Vagina (tissue), 2 donors: ENCODE measurements around the gene FBXW9. TPM values are rescaled to one million over a fixed set of nuclear protein-coding genes. Genes with fewer than 3 reads are reported as not detected.

Experiments
- DNase-seq, 2 donors: peaks; one replicate each; pipeline ENCODE4 v3.0.0-alpha.2; 2017; ENCODE audit errors: extremely low spot score in 2 of 2
- H3K27ac ChIP-seq: fragments of 200-600 bp; sonication (generic); one replicate; pipeline ENCODE4 v1.5.1; 2019
- H3K27me3 ChIP-seq: fragments of 200-600 bp; sonication (generic); one replicate; pipeline ENCODE4 v1.5.1; 2019
- H3K36me3 ChIP-seq, 2 donors: fragments of 200-600 bp; sonication (generic); one replicate each; pipeline ENCODE4 v1.5.1; 2017 to 2019
- H3K4me1 ChIP-seq: fragments of 200-600 bp; sonication (generic); one replicate; pipeline ENCODE4 v1.5.1; 2019
- H3K4me3 ChIP-seq, 2 donors: fragments of 200-600 bp; sonication (generic); 1 replicate in 1 of 2; 2 replicates in 1 of 2; pipeline ENCODE4 v1.5.1; 2016 to 2019
- H3K9me3 ChIP-seq: fragments of 200-600 bp; sonication (generic); one replicate; pipeline ENCODE4 v1.5.1; 2019
- POLR2A ChIP-seq, 2 donors: fragments of 450-650 bp; IDR thresholded peaks; one replicate each; pipeline ENCODE4 v1.6.1; 2017; ENCODE audit warnings: antibody characterized with exemption in 2 of 2, mild to moderate bottlenecking in 2 of 2, moderate library complexity in 2 of 2
- POLR2AphosphoS5 ChIP-seq, 2 donors: sonication (generic); formaldehyde crosslinking; IDR thresholded peaks; one replicate each; pipeline ENCODE4 v1.9.0; 2017; ENCODE audit warnings: antibody characterized with exemption in 2 of 2, mild to moderate bottlenecking in 2 of 2, low read depth in 1 of 2; ENCODE audit not compliant: insufficient read depth in 1 of 2
- intact Hi-C: fragments of 100-400 bp; cut with DNase I; formaldehyde crosslinking; loops from one replicate; pipeline ENCODE4 v1.15.1; 2023
- small RNA-seq: library from RNA; depleted of rRNA; stranded (forward); fragments of <200 nt; gene quantifications from one replicate; pipeline ENCODE3, GENCODE V24; 2016
- total RNA-seq: library from RNA; depleted of rRNA; stranded (reverse); fragments of >200 nt; gene quantifications from one replicate; pipeline ENCODE4 v1.2.3, GENCODE V29; 2016
- TF ChIP-seq, protein P1 (sequence below), 3 experiments: fragments of 450-650 bp in 2 of 3; fragments of 200-600 bp in 1 of 3; sonication (generic) in 1 of 3; IDR thresholded peaks; one replicate each; pipeline ENCODE4 v1.5.1; 2017 to 2019; ENCODE audit warnings: antibody characterized with exemption in 3 of 3, mild to moderate bottlenecking in 2 of 3, moderate library complexity in 2 of 3

FBXW9 gene
- total RNA-seq, 1 donor from 2014 or later, result 5.6 TPM

DNA sequence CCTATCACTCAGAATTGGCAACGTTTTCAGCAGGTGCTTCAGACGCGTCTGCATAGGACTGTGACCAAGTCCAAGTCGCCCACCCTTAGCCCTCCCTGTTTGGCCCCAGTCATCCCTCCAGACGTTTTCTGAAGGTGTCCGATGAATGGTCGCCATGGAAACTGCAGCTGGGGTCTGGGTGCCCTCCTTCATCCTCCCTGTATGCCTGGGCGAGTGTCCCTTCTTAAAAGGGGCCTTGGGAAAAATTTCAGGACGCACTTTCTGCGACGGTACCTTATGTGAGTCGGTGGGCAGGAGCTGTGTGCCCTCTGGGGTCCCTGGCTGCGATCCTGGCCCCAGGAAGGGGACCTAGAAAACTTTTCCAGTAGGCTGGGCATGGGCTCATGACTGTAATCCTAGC is 55.0 kb downstream of the FBXW9 start:
- Histone ChIP-seq H3K4me1 (peaks cover 12% of the 10 kb centered on the region), H3K9me3 (no peaks in the 10 kb centered on the region)

DNA sequence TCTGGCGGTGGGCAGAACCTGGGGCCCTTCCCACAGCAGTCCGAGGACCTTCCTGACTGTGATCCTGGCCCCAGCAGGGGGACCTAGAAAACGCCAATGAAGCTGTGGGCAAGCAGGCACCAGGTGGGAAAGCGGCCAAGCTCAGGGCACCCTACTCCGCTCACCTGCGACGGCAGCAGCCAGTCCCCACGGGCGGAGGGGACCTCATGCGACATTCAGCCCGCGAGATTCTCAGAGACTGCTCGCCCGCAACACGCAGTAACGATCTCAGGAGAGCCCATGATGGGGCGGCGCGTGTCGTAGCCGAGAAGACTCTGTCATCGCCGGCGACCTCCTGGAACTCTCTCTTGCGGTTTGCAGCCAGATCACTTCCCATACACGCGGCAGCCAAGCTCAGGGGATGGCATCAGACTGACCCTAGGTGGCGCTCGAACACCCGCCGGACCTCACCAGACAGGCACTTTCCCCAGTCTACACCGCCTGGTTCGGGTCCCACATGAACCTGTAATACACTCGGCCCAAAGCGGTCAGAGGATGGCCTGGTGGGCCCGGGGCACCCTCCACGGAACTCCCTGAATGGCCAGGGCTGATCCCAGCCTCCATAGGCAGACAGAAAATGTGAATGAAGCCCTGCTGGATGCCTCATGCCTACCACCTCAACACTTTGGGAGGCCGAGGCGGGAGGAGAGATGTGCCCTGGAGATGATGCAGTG is 56.4 kb downstream of the FBXW9 start:
- Histone ChIP-seq H3K27me3 (no peaks in the 10 kb centered on the region), H3K4me3 (peak overlapping the region; percentile 17 to 28), H3K27ac (no peak overlapping the region), H3K4me1 (peaks cover 12% of the 10 kb centered on the region), H3K36me3 (no peaks in the 10 kb centered on the region), H3K9me3 (no peaks in the 10 kb centered on the region)
- TF ChIP-seq, protein P1, sequence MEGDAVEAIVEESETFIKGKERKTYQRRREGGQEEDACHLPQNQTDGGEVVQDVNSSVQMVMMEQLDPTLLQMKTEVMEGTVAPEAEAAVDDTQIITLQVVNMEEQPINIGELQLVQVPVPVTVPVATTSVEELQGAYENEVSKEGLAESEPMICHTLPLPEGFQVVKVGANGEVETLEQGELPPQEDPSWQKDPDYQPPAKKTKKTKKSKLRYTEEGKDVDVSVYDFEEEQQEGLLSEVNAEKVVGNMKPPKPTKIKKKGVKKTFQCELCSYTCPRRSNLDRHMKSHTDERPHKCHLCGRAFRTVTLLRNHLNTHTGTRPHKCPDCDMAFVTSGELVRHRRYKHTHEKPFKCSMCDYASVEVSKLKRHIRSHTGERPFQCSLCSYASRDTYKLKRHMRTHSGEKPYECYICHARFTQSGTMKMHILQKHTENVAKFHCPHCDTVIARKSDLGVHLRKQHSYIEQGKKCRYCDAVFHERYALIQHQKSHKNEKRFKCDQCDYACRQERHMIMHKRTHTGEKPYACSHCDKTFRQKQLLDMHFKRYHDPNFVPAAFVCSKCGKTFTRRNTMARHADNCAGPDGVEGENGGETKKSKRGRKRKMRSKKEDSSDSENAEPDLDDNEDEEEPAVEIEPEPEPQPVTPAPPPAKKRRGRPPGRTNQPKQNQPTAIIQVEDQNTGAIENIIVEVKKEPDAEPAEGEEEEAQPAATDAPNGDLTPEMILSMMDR (IDR thresholded peaks at IDR 0.05), result peak; percentile 27 to 45 (median 39)
- TF ChIP-seq POLR2AphosphoS5 (IDR thresholded peaks at IDR 0.05; ENCODE audit: insufficient read depth in 1 of 2, low read depth in 1 of 2) (peak in 1 of 2 donors; percentile 16), POLR2A (IDR thresholded peaks at IDR 0.05) (no peak)
- intact Hi-C loops, result no loop called here
- no peak for DNase-seq

More for the DNA sequence above, 55.0 kb downstream of the FBXW9 start:
- H3K4me3 ChIP-seq, result no peak overlapping the region
- H3K36me3 ChIP-seq, result no peaks in the 10 kb centered on the region
- H3K27me3 ChIP-seq, result no peaks in the 10 kb centered on the region
- intact Hi-C loops, result no loop called here
- H3K27ac ChIP-seq, result no peak overlapping the region
- DNase-seq, result no peak
- TF ChIP-seq POLR2A (IDR thresholded peaks at IDR 0.05), result no peak
- TF ChIP-seq POLR2AphosphoS5 (IDR thresholded peaks at IDR 0.05; ENCODE audit: insufficient read depth in 1 of 2, low read depth in 1 of 2), result no peak
- TF ChIP-seq, protein P1 (IDR thresholded peaks at IDR 0.05), result no peak

Small RNAs within 50 kb of the gene (small RNA-seq; reads per million reads assigned to genes)
- 1,029 reads per million, percentile 99 among the genes with 10 or more reads in this experiment for gene SNORD41

Other genes starting within 250 kb of the FBXW9 start
- 3.7 TPM for gene ZNF709, start 211.8 kb downstream of the FBXW9 start, total RNA-seq
- gene ZNF564, start 145.1 kb downstream of the FBXW9 start, total RNA-seq, result 12.0 TPM
- 4.9 TPM for gene ZNF490, start 85.8 kb downstream of the FBXW9 start, total RNA-seq
- 17.9 TPM for gene ZNF791, start 85.7 kb downstream of the FBXW9 start, total RNA-seq
- 49.1 TPM for gene MAN2B1, start 29.9 kb downstream of the FBXW9 start, total RNA-seq
- gene WDR83, start 29.8 kb downstream of the FBXW9 start, total RNA-seq, result 8.3 TPM
- 119 TPM for gene DHPS, start 14.8 kb downstream of the FBXW9 start, total RNA-seq
- not detected for gene GNG14, start 8.6 kb downstream of the FBXW9 start, total RNA-seq
- gene TNPO2, start 27.3 kb upstream of the FBXW9 start, total RNA-seq, result 85.7 TPM
- gene TRIR, start 38.1 kb upstream of the FBXW9 start, total RNA-seq, result 227 TPM
- gene GET3, start 40.9 kb upstream of the FBXW9 start, total RNA-seq, result 59.9 TPM
- 1.2 TPM for gene BEST2, start 55.2 kb upstream of the FBXW9 start, total RNA-seq
- 65.6 TPM for gene HOOK2, start 78.9 kb upstream of the FBXW9 start, total RNA-seq
- gene JUNB, start 94.9 kb upstream of the FBXW9 start, total RNA-seq, result 1,161 TPM
- 190 TPM for gene PRDX2, start 105.2 kb upstream of the FBXW9 start, total RNA-seq
- gene THSD8, start 105.4 kb upstream of the FBXW9 start, total RNA-seq, result not detected
- gene RNASEH2A, start 110.0 kb upstream of the FBXW9 start, total RNA-seq, result 10.8 TPM
- 8.8 TPM for gene RTBDN, start 137.9 kb upstream of the FBXW9 start, total RNA-seq
- gene MAST1, start 141.9 kb upstream of the FBXW9 start, total RNA-seq, result 1.2 TPM
- gene DNASE2, start 184.8 kb upstream of the FBXW9 start, total RNA-seq, result 23.6 TPM
- gene KLF1, start 190.6 kb upstream of the FBXW9 start, total RNA-seq, result not detected
- gene GCDH, start 194.5 kb upstream of the FBXW9 start, total RNA-seq, result 23.6 TPM
- not detected for gene SYCE2, start 222.7 kb upstream of the FBXW9 start, total RNA-seq
- 44.2 TPM for gene FARSA, start 237.1 kb upstream of the FBXW9 start, total RNA-seq
- gene CALR, start 242.0 kb upstream of the FBXW9 start, total RNA-seq, result 303 TPM
- 85.9 TPM for gene RAD23A, start 249.2 kb upstream of the FBXW9 start, total RNA-seq